HL-60 (cell line): ENCODE results near the gene LDB2.

Experiments
- CTCF ChIP-seq: IDR thresholded peaks from one replicate; pipeline ENCODE4 v1.5.1; 2011; ENCODE audit warnings: low read length, control low read depth, inconsistent platforms; ENCODE audit not compliant: insufficient read depth
- GABPA ChIP-seq: IDR thresholded peaks from 2 replicates; pipeline ENCODE4 v1.6.1; 2012; ENCODE audit warnings: low read depth
- POLR2AphosphoS5 ChIP-seq: IDR thresholded peaks from 2 replicates; pipeline ENCODE4 v1.6.1; 2012; ENCODE audit warnings: low read depth
- REST ChIP-seq: IDR thresholded peaks from 2 replicates; pipeline ENCODE4 v1.6.1; 2012; ENCODE audit warnings: low read depth; ENCODE audit not compliant: insufficient replicate concordance

- TF ChIP-seq CTCF = no peak
- TF ChIP-seq POLR2AphosphoS5 = no peak
- TF ChIP-seq GABPA = no peak
- no peak for TF ChIP-seq REST
These were observed 310.3 kb downstream of the LDB2 start for GRCh38 chr4:16588149-16588548.
